Measurements from ENCODE around the gene SHISA5. TPM values are rescaled to one million over a fixed set of nuclear protein-coding genes. Genes with fewer than 3 reads are reported as not detected.

SHISA5 gene
- total and polyA plus RNA-seq, 2 of the 8 experiments (the other 6 are each of a cell fraction or from before 2014, with no cell fraction given), result 196 to 315 TPM

DNA sequence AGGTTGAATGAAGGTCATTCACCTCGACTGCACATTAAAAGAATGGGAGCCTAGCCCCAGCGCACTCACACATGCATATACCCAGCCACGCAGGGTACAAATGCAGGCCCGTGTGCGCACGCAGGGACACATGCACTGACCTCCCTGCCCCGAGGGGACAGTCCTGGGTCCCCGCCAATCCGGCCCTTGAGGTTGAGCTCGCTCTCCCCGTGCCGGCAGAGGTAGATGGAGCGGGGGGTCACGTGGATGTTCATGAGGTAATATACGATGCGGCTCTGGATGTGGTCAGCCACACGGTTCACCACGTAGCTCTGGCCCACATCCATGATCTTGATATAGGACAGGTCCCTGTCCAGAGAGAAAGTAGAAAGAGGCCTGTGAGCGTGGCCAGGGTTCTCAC, 32.1 kb upstream of the SHISA5 start (continued):
- TF ChIP-seq RXRA (IDR thresholded peaks at IDR 0.05; ENCODE audit: insufficient read depth, low read depth, low read length) (no peak), RNF2 (IDR thresholded peaks at IDR 0.05; ENCODE audit: borderline replicate concordance, low read depth, low read length, missing control alignments, poor library complexity, severe bottlenecking) (no peak), RAD21 (IDR thresholded peaks at IDR 0.05 in 1 of 2, conservative IDR thresholded peaks at IDR 0.05 in 1 of 2; ENCODE audit: low read depth in 2 of 2, low read length in 2 of 2) (no peak), BCL11A (IDR thresholded peaks at IDR 0.05; ENCODE audit: low read depth in 2 of 2, low read length in 2 of 2) (no peak), CREB1 (IDR thresholded peaks at IDR 0.05) (no peak), MAFK (IDR thresholded peaks at IDR 0.05; ENCODE audit: low read depth, low read length) (no peak), BRCA1 (IDR thresholded peaks at IDR 0.05; ENCODE audit: low read depth, low read length) (no peak)

Data from H1 (cell line).